C4-2B (cell line): ENCODE measurements around the gene WAPL.

Experiments used
- H3K27ac ChIP-seq: fragments of 450-650 bp; 2 replicates; pipeline ENCODE4 v1.5.1; 2017
- CTCF ChIP-seq: fragments of 450-650 bp; conservative IDR thresholded peaks from 2 replicates; pipeline ENCODE4 v1.5.1; 2017; ENCODE audit warnings: mild to moderate bottlenecking
- ZFX ChIP-seq: fragments of 450-650 bp; IDR thresholded peaks from 2 replicates; pipeline ENCODE4 v1.6.1; 2017

WAPL gene

GRCh38 chr10:86500846-86501245, 20.7 kb downstream of the WAPL start:
- TF ChIP-seq ZFX, result no peak
- TF ChIP-seq CTCF, result no peak
- H3K27ac ChIP-seq, result no peak overlapping the region

- TF ChIP-seq CTCF, result no peak
- no peak for TF ChIP-seq ZFX
- H3K27ac ChIP-seq, result no peak overlapping the region
Measured at GRCh38 chr10:86498598-86498997, 23.0 kb downstream of the WAPL start.

- no peak for TF ChIP-seq CTCF
- TF ChIP-seq ZFX, result no peak
- no peak overlapping the region for H3K27ac ChIP-seq
Measured at GRCh38 chr10:86497621-86498020, 24.0 kb downstream of the WAPL start.

- no peak overlapping the region for H3K27ac ChIP-seq
- TF ChIP-seq CTCF (no peak), ZFX (no peak)
Measured at GRCh38 chr10:86489960-86490612, 31.5 kb downstream of the WAPL start.

GRCh38 chr10:86489071-86489810, 32.4 kb downstream of the WAPL start:
- TF ChIP-seq ZFX (no peak), CTCF (no peak)
- H3K27ac ChIP-seq, result no peak overlapping the region

GRCh38 chr10:86486856-86487255, 34.7 kb downstream of the WAPL start:
- H3K27ac ChIP-seq, result no peak overlapping the region

More at GRCh38 chr10:86486856-86487255, 34.7 kb downstream of the WAPL start:
- no peak for TF ChIP-seq CTCF
- no peak for TF ChIP-seq ZFX
